Measurements from ENCODE around the gene DGKH.

DGKH gene

GRCh38 chr13:42239644-42240043 is 191.2 kb downstream of the DGKH start:
- ChIA-PET POLR2A (no interaction called here), CTCF (no interaction called here)
- no peak for DNase-seq (ENCODE audit: low read depth, low spot score)

GRCh38 chr13:42246541-42246940 is 198.1 kb downstream of the DGKH start:
- CTCF ChIA-PET = no interaction called here
- DNase-seq (ENCODE audit: low read depth, low spot score) = no peak
- POLR2A ChIA-PET = no interaction called here
- no peak overlapping the region for H3K4me3 ChIP-seq (ENCODE audit: low read depth, low read length)
- TF ChIP-seq, protein P1, sequence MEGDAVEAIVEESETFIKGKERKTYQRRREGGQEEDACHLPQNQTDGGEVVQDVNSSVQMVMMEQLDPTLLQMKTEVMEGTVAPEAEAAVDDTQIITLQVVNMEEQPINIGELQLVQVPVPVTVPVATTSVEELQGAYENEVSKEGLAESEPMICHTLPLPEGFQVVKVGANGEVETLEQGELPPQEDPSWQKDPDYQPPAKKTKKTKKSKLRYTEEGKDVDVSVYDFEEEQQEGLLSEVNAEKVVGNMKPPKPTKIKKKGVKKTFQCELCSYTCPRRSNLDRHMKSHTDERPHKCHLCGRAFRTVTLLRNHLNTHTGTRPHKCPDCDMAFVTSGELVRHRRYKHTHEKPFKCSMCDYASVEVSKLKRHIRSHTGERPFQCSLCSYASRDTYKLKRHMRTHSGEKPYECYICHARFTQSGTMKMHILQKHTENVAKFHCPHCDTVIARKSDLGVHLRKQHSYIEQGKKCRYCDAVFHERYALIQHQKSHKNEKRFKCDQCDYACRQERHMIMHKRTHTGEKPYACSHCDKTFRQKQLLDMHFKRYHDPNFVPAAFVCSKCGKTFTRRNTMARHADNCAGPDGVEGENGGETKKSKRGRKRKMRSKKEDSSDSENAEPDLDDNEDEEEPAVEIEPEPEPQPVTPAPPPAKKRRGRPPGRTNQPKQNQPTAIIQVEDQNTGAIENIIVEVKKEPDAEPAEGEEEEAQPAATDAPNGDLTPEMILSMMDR (IDR thresholded peaks at IDR 0.05; ENCODE audit: insufficient read depth, low read length, missing control alignments) = no peak

More at GRCh38 chr13:42239644-42240043, 191.2 kb downstream of the DGKH start:
- H3K4me3 ChIP-seq (ENCODE audit: low read depth, low read length) = no peak overlapping the region
- TF ChIP-seq, protein P1 (IDR thresholded peaks at IDR 0.05; ENCODE audit: insufficient read depth, low read length, missing control alignments) = no peak

GRCh38 chr13:42247883-42248282 is 199.4 kb downstream of the DGKH start:
- H3K4me3 ChIP-seq (ENCODE audit: low read depth, low read length) = no peak overlapping the region
- POLR2A ChIA-PET = no interaction called here
- TF ChIP-seq, protein P1 (IDR thresholded peaks at IDR 0.05; ENCODE audit: insufficient read depth, low read length, missing control alignments) = no peak
- DNase-seq (ENCODE audit: low read depth, low spot score) = no peak
- CTCF ChIA-PET = interaction anchor here (0.8 to 1.0 kb wide), 3 partner anchors 9 to 595 kb away, joined by 3 read pairs; no protein-coding TSS in a partner anchor

DNA sequence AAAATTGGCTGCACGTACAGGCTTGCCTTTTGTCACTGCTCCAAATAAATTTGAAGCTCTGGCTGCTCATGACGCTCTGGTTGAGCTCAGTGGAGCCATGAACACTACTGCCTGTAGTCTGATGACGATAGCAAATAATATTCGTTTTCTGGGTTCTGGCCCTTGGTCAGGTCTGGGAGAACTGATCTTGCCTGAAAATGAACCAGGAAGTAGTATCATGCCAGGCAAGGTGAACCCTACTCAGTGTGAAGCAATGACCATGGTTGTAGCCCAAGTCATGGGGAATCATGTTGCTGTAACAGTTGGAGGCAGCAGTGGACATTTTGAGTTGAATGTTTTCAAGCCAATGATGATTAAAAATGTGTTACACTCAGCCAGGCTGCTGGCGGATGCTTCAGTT is 207.4 kb downstream of the DGKH start:
- no peak overlapping the region for H3K4me3 ChIP-seq (ENCODE audit: low read depth, low read length)
- no peak for DNase-seq (ENCODE audit: low read depth, low spot score)
- TF ChIP-seq, protein P1 (IDR thresholded peaks at IDR 0.05; ENCODE audit: insufficient read depth, low read length, missing control alignments) = no peak
- ChIA-PET CTCF (no interaction called here), POLR2A (no interaction called here)

DNA sequence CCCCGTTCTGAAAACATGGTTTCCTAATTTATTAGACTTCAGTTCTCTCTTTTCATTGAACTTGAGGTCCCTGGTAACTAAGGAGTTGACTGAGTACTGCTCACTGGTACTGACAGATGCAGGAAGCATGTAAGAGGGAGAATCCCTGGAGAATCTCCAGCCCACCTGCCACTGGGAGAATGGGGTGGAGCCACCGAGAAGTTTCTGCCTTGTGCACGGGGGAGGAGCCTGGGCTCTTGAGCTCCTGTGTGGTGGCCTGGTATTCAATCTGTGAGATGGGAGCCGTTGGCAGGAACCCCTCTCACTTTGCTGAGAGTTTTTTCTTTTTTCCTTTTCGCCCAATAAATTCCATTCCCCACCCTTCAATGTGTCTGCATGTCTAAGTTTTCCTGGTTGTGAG is 210.3 kb downstream of the DGKH start:
- DNase-seq (ENCODE audit: low read depth, low spot score) = no peak
- POLR2A ChIA-PET = no interaction called here
- CTCF ChIA-PET = no interaction called here

GRCh38 chr13:42259515-42259914 is 211.1 kb downstream of the DGKH start:
- no peak for DNase-seq (ENCODE audit: low read depth, low spot score)
- no peak overlapping the region for H3K4me3 ChIP-seq (ENCODE audit: low read depth, low read length)
- TF ChIP-seq, protein P1 (IDR thresholded peaks at IDR 0.05; ENCODE audit: insufficient read depth, low read length, missing control alignments) = no peak
- ChIA-PET POLR2A (no interaction called here), CTCF (no interaction called here)

More for the DNA sequence above, 210.3 kb downstream of the DGKH start:
- TF ChIP-seq, protein P1 (IDR thresholded peaks at IDR 0.05; ENCODE audit: insufficient read depth, low read length, missing control alignments) = no peak
- H3K4me3 ChIP-seq (ENCODE audit: low read depth, low read length) = no peak overlapping the region
